Sciatic nerve (tissue), 2 donors: Measurements from ENCODE around the gene COMMD4. TPM values are rescaled to one million over a fixed set of nuclear protein-coding genes. Genes with fewer than 3 reads are reported as not detected.
"Not testable (repeated sequence)": the region's sequence is repeated elsewhere in the genome, so short reads cannot be mapped to it uniquely, and the experiment has no call there.

ENCODE experiments used
- ATAC-seq: fragments of 200-7000 bp; cut with Tn5 transposase; one replicate; pipeline ENCODE4 v1.9.1; 2020; ENCODE audit warnings: mild to moderate bottlenecking, moderate library complexity
- DNase-seq: peaks from one replicate; pipeline ENCODE4 v3.0.0-alpha.2; 2020; ENCODE audit warnings: low spot score
- intact Hi-C: fragments of 100-400 bp; cut with DNase I; formaldehyde crosslinking; loops from one replicate; pipeline ENCODE4 v1.14.2; 2022
- total RNA-seq: library from RNA; stranded (reverse); fragmentation: NEBNext Ultra II Directional; extraction: Animal tissue kit (Norgen Biotek cat#: 25700); gene quantifications from one replicate; pipeline ENCODE4 v1.2.1, GENCODE V29; 2021
- donor health status: DM: no; HTN: no; CAD: no.
- donor health status: DM: no; HTN: no; CAD: no.

COMMD4 gene
- 36.8 TPM for total RNA-seq

- DNase-seq, result peak; percentile 99
- ATAC-seq, result peak; percentile 97
- intact Hi-C loops, result no loop called here
Measured at GRCh38 chr15:75335705-75336355, at the start of gene COMMD4. COMMD4 (plus strand) TSS chr15:75336063; CDS start chr15:75336090, 27 bp downstream.

DNA sequence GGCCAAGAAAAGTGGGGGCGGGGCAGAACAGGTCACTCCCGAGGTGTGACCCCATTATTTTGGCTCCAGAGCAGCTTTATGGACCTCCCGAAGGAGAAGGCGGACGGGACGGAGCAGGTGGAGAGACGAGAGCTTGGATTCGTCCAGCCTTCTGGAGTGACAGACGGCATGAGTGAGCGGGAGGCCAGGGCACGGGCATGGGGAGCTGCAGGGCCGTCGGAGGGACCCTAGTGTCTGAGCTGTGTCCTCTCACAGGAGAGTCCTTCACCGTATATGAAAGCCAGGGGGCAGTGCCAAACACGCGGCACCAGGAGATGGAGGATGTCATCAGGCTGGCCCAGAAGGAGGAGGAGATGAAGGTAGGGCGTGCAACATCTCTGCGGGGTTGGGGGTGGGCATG, 42.2 kb upstream of the COMMD4 start:
- DNase-seq, intact Hi-C loops, ATAC-seq: not testable (repeated sequence)

GRCh38 chr15:75298541-75299310, 37.1 kb upstream of the COMMD4 start:
- intact Hi-C loops, DNase-seq: not testable (repeated sequence)
- peak; percentile 44 for ATAC-seq

DNA sequence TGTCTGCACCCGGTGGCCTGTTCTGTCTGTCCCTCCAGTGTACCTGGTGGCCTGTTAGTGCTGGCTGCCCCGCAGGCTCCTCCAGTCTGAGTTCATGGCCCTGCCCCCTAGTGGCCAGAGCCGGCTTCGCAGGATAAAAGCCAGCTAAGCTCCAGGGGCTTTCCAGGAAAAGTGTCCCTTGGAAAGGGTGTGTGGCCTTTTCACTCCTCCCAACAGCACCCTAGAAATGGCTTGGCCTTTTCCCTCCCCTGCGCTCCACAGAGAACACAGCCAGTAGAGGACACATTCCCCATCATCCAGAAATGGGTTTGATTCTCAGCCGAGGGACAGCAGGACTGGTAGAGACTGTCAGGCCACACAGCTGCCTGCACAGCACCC, 36.6 kb upstream of the COMMD4 start:
- intact Hi-C loops, result not testable (repeated sequence)
- peak; percentile 71 for ATAC-seq
- peak; percentile 73 for DNase-seq

GRCh38 chr15:75300026-75300425, 35.8 kb upstream of the COMMD4 start:
- ATAC-seq, DNase-seq, intact Hi-C loops: not testable (repeated sequence)

DNA sequence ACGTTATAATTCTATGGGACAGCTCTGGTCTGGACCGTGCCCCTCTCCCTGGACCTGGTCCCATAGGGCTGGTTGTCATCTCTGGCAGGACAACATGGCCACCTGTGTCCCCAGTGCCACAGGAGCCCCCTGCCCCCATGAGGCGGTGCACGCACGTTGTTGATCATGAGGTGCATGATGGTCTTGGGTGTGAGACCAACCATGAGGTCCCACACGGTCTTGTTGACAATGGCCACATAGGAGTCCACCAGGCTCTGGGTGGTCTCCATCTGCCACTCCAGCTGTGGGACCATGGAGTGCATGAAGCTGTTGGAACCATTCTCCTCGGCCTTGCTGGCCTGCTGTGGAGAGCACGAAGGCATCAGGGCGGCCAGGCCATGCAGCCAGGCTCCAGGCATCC, 33.5 kb upstream of the COMMD4 start:
- intact Hi-C loops, result no loop called here
- ATAC-seq (no peak), DNase-seq (no peak)

GRCh38 chr15:75302753-75303152, 33.1 kb upstream of the COMMD4 start:
- ATAC-seq, DNase-seq, intact Hi-C loops: not testable (repeated sequence)

GRCh38 chr15:75306188-75306587, 29.7 kb upstream of the COMMD4 start:
- intact Hi-C loops, result no loop called here
- DNase-seq (no peak), ATAC-seq (no peak)

GRCh38 chr15:75307778-75308390, 28.0 kb upstream of the COMMD4 start:
- intact Hi-C loops, result no loop called here
- ATAC-seq (peak; percentile 28), DNase-seq (no peak)

DNA sequence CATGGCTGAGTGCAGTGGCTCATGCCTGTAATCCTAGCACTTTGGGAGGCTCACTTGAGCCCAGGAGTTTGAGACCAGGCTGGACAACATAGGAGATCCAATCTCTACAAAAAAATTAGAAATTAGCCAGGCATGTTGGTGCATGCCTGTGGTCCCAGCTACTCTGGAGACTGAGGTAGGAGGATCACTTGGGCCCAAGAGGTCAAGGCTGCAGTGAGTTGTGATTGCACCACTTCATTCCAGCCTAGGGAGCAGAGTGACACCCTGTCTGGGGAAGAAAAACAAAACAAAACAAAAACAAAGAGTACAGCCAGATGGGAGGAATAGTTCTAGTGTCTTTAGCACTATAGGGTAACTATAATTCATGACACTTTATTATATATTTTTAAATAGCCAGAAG, 26.2 kb upstream of the COMMD4 start:
- DNase-seq (no peak), ATAC-seq (no peak)
- intact Hi-C loops, result no loop called here

DNA sequence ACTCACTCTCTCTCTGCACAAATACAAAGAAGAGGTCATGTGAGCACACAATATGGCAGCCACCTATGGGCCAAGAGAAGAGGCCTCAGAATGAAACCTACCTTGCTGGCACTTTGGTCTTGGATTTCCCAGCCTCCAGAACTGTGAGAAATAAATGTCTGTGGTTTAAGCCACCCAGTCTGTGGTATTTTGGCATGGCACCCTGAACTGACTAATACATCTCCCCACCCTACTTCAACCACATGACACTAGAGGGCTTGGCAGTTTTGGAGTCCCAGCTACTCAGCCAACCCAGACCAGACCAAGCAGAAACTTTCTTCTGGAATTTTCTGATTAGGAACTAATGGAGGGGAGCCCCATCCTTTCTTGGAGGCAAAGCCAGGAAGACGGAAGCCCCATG, 23.3 kb upstream of the COMMD4 start:
- intact Hi-C loops, DNase-seq, ATAC-seq: not testable (repeated sequence)

DNA sequence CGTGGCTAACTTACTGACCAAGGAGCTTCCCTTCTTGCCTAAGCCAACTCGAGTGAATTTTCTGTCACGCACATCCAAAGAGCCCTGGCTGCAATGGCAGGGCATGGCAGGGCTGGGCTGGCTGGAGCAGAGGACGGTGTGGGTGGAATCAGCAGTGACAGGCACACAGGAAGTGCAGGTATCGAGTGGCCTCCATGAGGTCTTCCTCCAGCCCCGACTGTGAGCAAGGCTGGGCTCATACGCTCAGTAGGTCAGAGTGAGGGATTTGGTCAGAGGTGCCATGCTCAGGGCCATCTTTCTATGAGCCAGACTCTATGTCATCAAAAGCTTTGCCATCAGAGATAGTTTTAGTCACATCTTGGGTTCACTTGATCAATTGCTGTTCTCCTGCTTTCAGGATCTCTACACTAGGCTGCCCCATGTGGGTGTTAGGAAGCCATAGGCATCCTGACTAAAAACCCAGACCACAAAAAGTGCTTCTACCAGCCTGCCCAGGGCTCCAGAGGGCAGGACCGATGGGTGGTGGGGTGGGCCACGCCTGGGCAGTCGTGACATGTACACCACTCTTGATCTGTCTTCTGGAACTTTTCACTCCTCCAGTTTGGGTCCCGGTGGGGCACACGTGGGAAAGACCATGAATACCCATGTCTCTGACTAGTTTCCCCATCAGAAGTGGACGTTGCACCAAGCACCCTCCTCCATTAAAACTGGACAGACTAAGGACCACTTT, 22.6 kb upstream of the COMMD4 start:
- intact Hi-C loops, result no loop called here
- DNase-seq (no peak), ATAC-seq (no peak)

DNA sequence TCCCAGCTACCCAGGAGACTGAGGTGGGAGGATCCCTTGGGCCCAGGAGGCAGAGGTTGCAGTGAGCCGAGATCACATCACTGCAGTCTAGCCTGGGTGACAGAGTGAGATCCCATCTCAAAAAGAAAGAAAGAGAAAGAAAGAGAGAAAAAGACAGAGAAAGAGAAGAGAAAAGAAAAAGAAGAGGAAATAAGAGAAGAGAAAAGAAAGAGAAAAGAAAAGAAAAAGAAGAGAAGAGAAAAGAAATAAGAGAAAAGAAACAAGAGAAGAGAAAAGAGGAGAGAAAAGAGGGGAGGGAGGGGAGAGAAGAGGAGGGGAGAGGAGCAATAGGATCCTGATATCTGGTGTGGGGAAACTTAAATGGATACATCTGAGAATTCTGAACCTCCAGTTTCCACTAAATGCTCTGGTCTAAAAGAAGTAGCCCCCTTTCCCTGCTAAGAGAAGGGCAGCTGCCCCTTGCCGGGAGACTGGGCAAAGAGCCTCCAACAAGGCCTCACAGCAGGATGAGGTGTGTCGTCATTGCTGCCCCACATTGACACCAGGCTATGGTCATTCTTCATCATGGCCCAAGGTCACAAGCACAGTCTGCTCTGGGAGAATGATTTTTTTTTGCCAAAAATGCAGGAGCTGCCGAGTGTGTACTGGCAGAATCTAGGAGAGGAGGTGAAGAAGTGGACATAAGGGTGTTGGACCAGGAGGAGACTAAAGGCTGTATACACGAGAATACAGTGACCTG, 21.1 kb upstream of the COMMD4 start:
- intact Hi-C loops, result no loop called here
- ATAC-seq, result no peak
- no peak for DNase-seq

DNA sequence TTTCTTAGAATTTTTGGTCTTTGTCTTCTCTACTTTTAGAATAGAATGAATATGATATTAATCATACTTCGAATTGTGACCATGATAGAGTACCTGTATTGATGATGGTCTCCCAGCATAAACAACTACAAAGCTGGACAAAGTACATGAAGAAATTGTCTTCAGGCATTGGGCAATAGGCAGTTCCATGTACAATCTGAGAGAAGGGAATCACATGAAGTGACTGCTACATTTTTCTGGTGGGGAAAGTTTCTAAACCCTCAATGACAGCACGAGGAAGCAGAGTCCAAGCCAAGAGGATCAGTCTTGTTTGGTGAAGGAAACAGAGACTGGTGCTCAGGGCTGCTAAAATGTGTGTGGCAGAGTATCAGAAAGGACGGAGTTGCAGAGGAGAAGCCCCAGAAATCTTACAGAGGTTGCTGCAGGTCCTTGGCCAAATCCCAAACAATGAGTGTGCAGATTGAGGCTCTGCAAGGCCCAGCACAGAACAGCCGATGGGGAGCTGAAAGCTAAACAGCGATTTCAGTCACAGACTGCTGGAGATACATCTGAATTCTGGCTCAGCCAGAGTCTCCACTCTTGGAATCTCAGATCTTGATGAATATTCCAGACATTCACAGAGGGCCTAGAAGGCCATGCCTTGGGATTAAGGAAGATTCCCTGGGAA, 16.5 kb upstream of the COMMD4 start:
- ATAC-seq, intact Hi-C loops, DNase-seq: not testable (repeated sequence)

GRCh38 chr15:75321711-75322110, 14.2 kb upstream of the COMMD4 start:
- intact Hi-C loops, result no loop called here
- ATAC-seq, result no peak
- no peak for DNase-seq

- ATAC-seq, result no peak
- no peak for DNase-seq
- intact Hi-C loops, result no loop called here
Measured at GRCh38 chr15:75325922-75326321, 9.9 kb upstream of the COMMD4 start.

DNA sequence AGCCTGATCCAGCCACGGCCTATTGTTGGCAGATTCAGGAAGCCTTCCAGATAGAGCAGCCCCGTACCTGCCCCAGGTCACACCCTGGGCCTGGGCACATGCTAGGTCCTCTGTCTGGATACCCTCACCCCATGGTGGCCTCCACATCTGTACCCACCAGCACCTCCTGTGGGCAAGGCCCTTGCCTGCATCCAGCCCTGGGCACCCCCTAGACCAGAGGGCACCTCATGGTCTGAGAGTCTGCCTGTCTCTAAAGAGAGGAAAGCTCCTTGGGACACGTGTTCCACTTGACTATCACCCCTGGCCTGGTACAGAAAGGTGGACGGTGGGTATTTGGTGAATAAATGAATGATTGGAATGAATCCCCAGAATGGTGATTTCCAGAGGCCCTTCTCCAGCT, 8.9 kb upstream of the COMMD4 start:
- DNase-seq, result no peak
- no peak for ATAC-seq
- intact Hi-C loops, result no loop called here

DNA sequence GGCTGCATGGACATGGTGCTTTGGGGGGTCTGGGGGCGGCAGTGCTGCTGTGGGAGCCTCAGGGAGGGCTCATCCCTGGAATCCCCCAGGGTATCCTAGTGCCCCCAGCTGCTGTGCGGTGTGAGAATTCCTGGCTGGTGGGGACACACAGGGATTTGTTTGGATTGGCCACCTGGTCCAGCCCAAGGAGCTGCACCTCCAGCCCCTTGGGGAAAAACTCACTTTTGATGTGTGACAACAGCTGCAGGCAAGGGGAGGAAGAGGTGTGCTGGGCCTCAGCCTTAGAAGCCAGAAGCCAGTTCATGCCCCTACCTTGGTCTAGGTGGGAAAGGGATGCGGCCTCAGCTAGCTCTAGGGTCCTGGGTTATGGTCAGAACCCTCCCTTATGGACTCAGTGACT, 8.4 kb upstream of the COMMD4 start:
- intact Hi-C loops, result no loop called here
- ATAC-seq (no peak), DNase-seq (no peak)
